Neural progenitor cell (in vitro differentiated cells): ENCODE results near the gene RAD51D.

Source experiments
- EZH2 ChIP-seq: fragments of 200-600 bp; sonication (generic); IDR thresholded peaks from 2 replicates; pipeline ENCODE4 v1.6.1; 2017; ENCODE audit warnings: antibody characterized with exemption, mild to moderate bottlenecking, moderate library complexity
- EZH2phosphoT487 ChIP-seq: fragments of 200-600 bp; sonication (generic); IDR thresholded peaks from 2 replicates; pipeline ENCODE4 v1.6.1; 2017; ENCODE audit warnings: antibody characterized with exemption

- TF ChIP-seq EZH2phosphoT487 (no peak), EZH2 (no peak)
Observed at GRCh38 chr17:35121315-35121714, 1.7 kb upstream of the RAD51D start, which contains the start of gene FNDC8.
